K562 (cell line): ENCODE measurements around the gene REEP2. TPM values are rescaled to one million over a fixed set of nuclear protein-coding genes. Genes with fewer than 3 reads are reported as not detected.

Experiments
- BMI1 ChIP-seq: fragments of 150-350 bp; IDR thresholded peaks from 2 replicates; pipeline ENCODE4 v1.6.1; 2014; ENCODE audit warnings: low read length
- CCNT2 ChIP-seq: IDR thresholded peaks from 2 replicates; pipeline ENCODE4 v1.6.1; 2011; ENCODE audit warnings: borderline replicate concordance, low read depth, mild to moderate bottlenecking, moderate library complexity, mixed read lengths, low read length; ENCODE audit not compliant: insufficient read length; ENCODE audit errors: extremely low read depth
- E2F6 ChIP-seq, 2 experiments: IDR thresholded peaks; 2 replicates each; pipeline ENCODE4 v1.6.1; 2011; ENCODE audit warnings: borderline replicate concordance in 1 of 2, control low read depth in 1 of 2, low read depth in 1 of 2, low read length in 1 of 2, mild to moderate bottlenecking in 1 of 2, mixed read lengths in 1 of 2, moderate library complexity in 1 of 2; ENCODE audit not compliant: insufficient read depth in 1 of 2, insufficient read length in 1 of 2, poor library complexity in 1 of 2, severe bottlenecking in 1 of 2; ENCODE audit errors: extremely low read depth in 1 of 2
- FOSL1 ChIP-seq: fragments of 200-800 bp; sonication (Bioruptor generic); conservative IDR thresholded peaks from 2 replicates; pipeline ENCODE4 v1.6.1; 2016; ENCODE audit warnings: missing genetic modification characterization, missing compliant biosample characterization
- FOXA3 ChIP-seq, 2 experiments: fragments of 450-650 bp in 1 of 2; sonication (generic) in 1 of 2; formaldehyde crosslinking; IDR thresholded peaks in 1 of 2; conservative IDR thresholded peaks in 1 of 2; 2 replicates each; pipeline versions ENCODE4 v1.4.0 to v1.8.0; 2020 to 2022; ENCODE audit warnings: mild to moderate bottlenecking in 2 of 2, missing genetic modification reagents in 1 of 2
- KAT2B ChIP-seq: IDR thresholded peaks from one replicate; pipeline ENCODE4 v1.6.1; 2012; ENCODE audit warnings: low read depth, mild to moderate bottlenecking, control low read depth, inconsistent platforms, low read length, moderate library complexity
- KDM1A ChIP-seq, 2 experiments: fragments of 450-650 bp; IDR thresholded peaks; 2 replicates each; pipeline ENCODE4 v1.6.1; 2016; ENCODE audit warnings: mild to moderate bottlenecking in 2 of 2
- L3MBTL2 ChIP-seq: fragments of 450-650 bp; IDR thresholded peaks from 2 replicates; pipeline ENCODE4 v1.6.1; 2016; ENCODE audit warnings: mild to moderate bottlenecking, moderate library complexity
- MCM2 ChIP-seq: fragments of 450-650 bp; IDR thresholded peaks from 2 replicates; pipeline ENCODE4 v1.6.1; 2017; ENCODE audit warnings: low read depth, mild to moderate bottlenecking
- MEF2D ChIP-seq: conservative IDR thresholded peaks from 2 replicates; pipeline ENCODE4 v1.6.1; 2016; ENCODE audit warnings: low read depth, missing genetic modification characterization, missing compliant biosample characterization
- MYC ChIP-seq, 2 experiments: fragments of 250-450 bp in 1 of 2; sonication (Bioruptor Pico) in 1 of 2; IDR thresholded peaks; 2 replicates each; pipeline versions ENCODE4 v1.5.1 to v1.6.1; 2012 to 2021; ENCODE audit warnings: low read depth in 2 of 2, borderline replicate concordance in 1 of 2, improper control_type of control experiment in 1 of 2, low read length in 1 of 2, mild to moderate bottlenecking in 1 of 2, moderate library complexity in 1 of 2
- POLR3G ChIP-seq: IDR thresholded peaks from 2 replicates; pipeline ENCODE4 v1.6.1; 2011; ENCODE audit not compliant: insufficient read length, insufficient replicate concordance; ENCODE audit errors: extremely low read depth
- RNF2 ChIP-seq: sonication (generic); IDR thresholded peaks from 2 replicates; pipeline ENCODE4 v1.6.1; 2016
- SETDB1 ChIP-seq: IDR thresholded peaks from one replicate; pipeline ENCODE4 v1.6.1; 2012; ENCODE audit warnings: low read length, control low read depth, inconsistent platforms
- TBP ChIP-seq: optimal IDR thresholded peaks from 2 replicates; pipeline ENCODE3; 2011; ENCODE audit warnings: low read depth, low read length, improper control_type of control experiment
- UBTF ChIP-seq, 2 experiments: IDR thresholded peaks; 2 replicates each; pipeline ENCODE4 v1.6.1; 2012; ENCODE audit warnings: improper control_type of control experiment in 2 of 2, low read depth in 2 of 2, low read length in 2 of 2, borderline replicate concordance in 1 of 2
- ZFP36 ChIP-seq: fragments of 150-350 bp; IDR thresholded peaks from 2 replicates; pipeline ENCODE4 v1.6.1; 2018; ENCODE audit warnings: low read length, low read depth; ENCODE audit not compliant: partially characterized antibody
- ZNF408 ChIP-seq: fragments of 250-450 bp; sonication (Bioruptor Pico); IDR thresholded peaks from 2 replicates; pipeline ENCODE4 v1.4.0; 2020; ENCODE audit warnings: low read depth, mild to moderate bottlenecking, moderate library complexity
- ZNF583 ChIP-seq: fragments of 250-450 bp; sonication (Bioruptor Pico); IDR thresholded peaks from 2 replicates; pipeline ENCODE4 v1.4.0; 2020
- ZNF592 ChIP-seq: fragments of 450-650 bp; IDR thresholded peaks from 2 replicates; pipeline ENCODE4 v1.6.1; 2017; ENCODE audit warnings: antibody characterized with exemption, mild to moderate bottlenecking
- polyA plus RNA-seq, 8 experiments: library from polyadenylated mRNA; depleted of rRNA in 4 of 8; stranded (reverse) in 5 of 8; unstranded in 3 of 8; fragments of >200 nt; fragmentation: Nextera tagmentation in 2 of 8; fragmentation: Illumina TruSeq in 1 of 8; extraction: Ambion mirVana in 2 of 8; extraction: Trizol in 1 of 8; gene quantifications; 2 replicates each; pipeline versions ENCODE4 v1.2.1 to v1.2.3, GENCODE V29; 2011 to 2014; ENCODE audit warnings: inconsistent platforms in 1 of 8, missing spikeins in 1 of 8
- total RNA-seq, 7 experiments: library from RNA; depleted of rRNA in 6 of 7; stranded (reverse); fragments of >200 nt in 6 of 7; fragmentation: Illumina TruSeq in 2 of 7; extraction: Trizol in 2 of 7; gene quantifications; 2 replicates each; pipeline versions ENCODE4 v1.2.1 to v1.2.3, GENCODE V29; 2011 to 2021; ENCODE audit warnings: low replicate concordance in 1 of 7

Gene REEP2
- total and polyA plus RNA-seq, 9 of the 15 experiments (the other 6 are each of a cell fraction or from before 2014, with no cell fraction given): 0.03 to 1.1 (median 0.12) TPM; not detected in 1

- peak; percentile 93 for TF ChIP-seq L3MBTL2
- no peak for TF ChIP-seq KAT2B
- TF ChIP-seq TBP: peak; percentile 43
- no peak for TF ChIP-seq MCM2
- TF ChIP-seq FOXA3 (CRISPR knock-in tag; conservative IDR thresholded peaks at IDR 0.05 in 1 of 2, IDR thresholded peaks at IDR 0.05 in 1 of 2): peak in 1 of 2 experiments; percentile 7; a peak in 1 of 4 replicates
- TF ChIP-seq BMI1: no peak
- TF ChIP-seq MEF2D (tag): peak; percentile 64; the same call in 1 of the 2 replicates
- TF ChIP-seq SETDB1: no peak
- TF ChIP-seq KDM1A (IDR thresholded peaks at IDR 0.05): peak; percentile 32 to 68; a peak in 3 of 4 replicates
- no peak for TF ChIP-seq ZFP36
- peak; percentile 81 for TF ChIP-seq MYC (IDR thresholded peaks at IDR 0.05; ENCODE audit: low read depth, low read length)
- TF ChIP-seq MYC (CRISPR knock-in tag; IDR thresholded peaks at IDR 0.05; ENCODE audit: borderline replicate concordance, low read depth): no peak
- TF ChIP-seq E2F6 (IDR thresholded peaks at IDR 0.05; ENCODE audit: borderline replicate concordance in 1 of 2, extremely low read depth in 1 of 2, insufficient read depth in 1 of 2, insufficient read length in 1 of 2, low read depth in 1 of 2, low read length in 1 of 2, poor library complexity in 1 of 2, severe bottlenecking in 1 of 2): peak; percentile 73 to 86
- TF ChIP-seq RNF2: peak; percentile 69; the same call in 1 of the 2 replicates
- TF ChIP-seq POLR3G: no peak
- peak; percentile 81 for TF ChIP-seq FOSL1 (tag)
- peak; percentile 70 for TF ChIP-seq CCNT2
- TF ChIP-seq UBTF (IDR thresholded peaks at IDR 0.05; ENCODE audit: borderline replicate concordance in 1 of 2, low read depth in 2 of 2, low read length in 2 of 2): 0 out of 4 replicates have a peak, but pooled peaks of 1 of the 2 experiments have one; percentile 23
- TF ChIP-seq ZNF592: peak; percentile 81
- no peak for TF ChIP-seq ZNF408 (CRISPR knock-in tag)
- TF ChIP-seq ZNF583 (CRISPR knock-in tag): 0 out of 2 replicates have a peak, but pooled peaks have one; percentile 10
These were observed 49.7 kb downstream of the REEP2 start (continued) for GRCh38 chr5:138488481-138488945.
